HFF-Myc (cell line): Measurements from ENCODE around the gene C19orf73.

Experiments
- DNase-seq: peaks from one replicate; pipeline ENCODE4 v3.0.0-alpha.2; 2011; ENCODE audit warnings: low read depth; ENCODE audit errors: extremely low read depth
- H3K4me3 ChIP-seq: replicated peaks from 2 replicates; pipeline ENCODE4 v1.5.1; 2011; ENCODE audit warnings: low read depth, mild to moderate bottlenecking, control low read depth, low read length
- TF ChIP-seq, protein P1 (sequence below): IDR thresholded peaks from 2 replicates; pipeline ENCODE4 v1.5.1; 2012; ENCODE audit warnings: mild to moderate bottlenecking, low read depth, low read length, control low read depth; ENCODE audit errors: missing control alignments

C19orf73 gene

GRCh38 chr19:49119411-49120324 is 725 bp upstream of the C19orf73 start, which contains the start of gene PPFIA3:
TSS of gene PPFIA3 (plus strand) at chr19:49119544. CDS start at chr19:49127874, 8,330 bp downstream.
- TF ChIP-seq, protein P1, sequence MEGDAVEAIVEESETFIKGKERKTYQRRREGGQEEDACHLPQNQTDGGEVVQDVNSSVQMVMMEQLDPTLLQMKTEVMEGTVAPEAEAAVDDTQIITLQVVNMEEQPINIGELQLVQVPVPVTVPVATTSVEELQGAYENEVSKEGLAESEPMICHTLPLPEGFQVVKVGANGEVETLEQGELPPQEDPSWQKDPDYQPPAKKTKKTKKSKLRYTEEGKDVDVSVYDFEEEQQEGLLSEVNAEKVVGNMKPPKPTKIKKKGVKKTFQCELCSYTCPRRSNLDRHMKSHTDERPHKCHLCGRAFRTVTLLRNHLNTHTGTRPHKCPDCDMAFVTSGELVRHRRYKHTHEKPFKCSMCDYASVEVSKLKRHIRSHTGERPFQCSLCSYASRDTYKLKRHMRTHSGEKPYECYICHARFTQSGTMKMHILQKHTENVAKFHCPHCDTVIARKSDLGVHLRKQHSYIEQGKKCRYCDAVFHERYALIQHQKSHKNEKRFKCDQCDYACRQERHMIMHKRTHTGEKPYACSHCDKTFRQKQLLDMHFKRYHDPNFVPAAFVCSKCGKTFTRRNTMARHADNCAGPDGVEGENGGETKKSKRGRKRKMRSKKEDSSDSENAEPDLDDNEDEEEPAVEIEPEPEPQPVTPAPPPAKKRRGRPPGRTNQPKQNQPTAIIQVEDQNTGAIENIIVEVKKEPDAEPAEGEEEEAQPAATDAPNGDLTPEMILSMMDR = no peak
- peak within 1 kb of the TSS; percentile 50 for H3K4me3 ChIP-seq
- no peak for DNase-seq

- DNase-seq = no peak
- peak overlapping the region; percentile 50 for H3K4me3 ChIP-seq
- TF ChIP-seq, protein P1 = no peak
These were observed 1.0 kb downstream of the C19orf73 start for GRCh38 chr19:49117677-49118564.

- H3K4me3 ChIP-seq = no peak overlapping the region
- DNase-seq = no peak
- TF ChIP-seq, protein P1 = no peak
These were observed 2.4 kb downstream of the C19orf73 start for GRCh38 chr19:49116544-49116943.

- DNase-seq = no peak
- peak overlapping the region; percentile 56 for H3K4me3 ChIP-seq
- TF ChIP-seq, protein P1 = no peak
These were observed 4.1 kb downstream of the C19orf73 start for GRCh38 chr19:49114630-49115363.

DNA sequence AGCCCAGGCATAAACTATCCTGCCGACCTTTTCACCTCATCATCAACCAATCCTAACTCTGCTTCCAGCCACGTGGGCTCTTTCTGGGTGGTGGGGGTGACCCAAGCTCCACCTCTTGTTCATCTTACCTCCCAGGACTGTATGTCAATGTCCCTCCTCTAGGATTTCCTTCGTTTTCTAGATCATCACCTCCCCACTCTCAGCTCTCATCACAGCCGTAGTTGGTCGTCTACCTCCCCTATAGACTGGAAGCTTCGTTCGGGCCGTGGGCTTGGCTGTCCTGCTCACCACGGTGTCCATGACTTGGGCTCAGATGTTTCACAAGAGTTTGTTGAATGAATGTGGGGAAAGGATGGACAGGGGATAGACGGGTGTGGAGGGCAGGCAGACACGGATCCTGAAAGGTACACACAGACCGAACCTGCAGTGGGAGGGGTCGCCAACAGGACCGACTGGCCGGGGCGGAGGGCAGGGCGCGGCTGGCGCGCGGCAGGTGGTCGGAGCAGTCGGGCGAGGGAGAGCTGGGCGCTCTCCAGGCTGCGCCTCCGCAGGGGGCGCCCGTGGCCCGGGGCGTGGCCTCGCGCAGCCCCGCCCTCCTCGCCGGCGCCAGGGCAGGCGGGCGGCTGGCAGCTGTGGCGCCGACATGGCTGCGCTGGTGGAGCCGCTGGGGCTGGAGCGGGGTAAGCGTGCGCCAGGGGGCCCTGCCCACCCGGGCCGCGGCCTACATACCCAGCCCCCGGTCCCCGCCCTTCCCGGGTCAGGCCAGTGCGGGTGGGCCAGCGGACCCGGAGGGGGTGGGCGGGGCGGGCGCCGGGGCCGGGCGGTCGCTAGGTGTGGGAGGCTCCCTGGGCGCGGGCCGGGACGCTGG is 4.9 kb downstream of the C19orf73 start, which contains the start of gene LIN7B:
TSS of gene LIN7B (plus strand) at position 609 of the 868 bp plus-strand sequence. CDS start at position 644, 35 bp downstream.
- peak within 1 kb of the TSS; percentile 56 for H3K4me3 ChIP-seq
- TF ChIP-seq, protein P1 = no peak
- no peak for DNase-seq
